H1 (cell line): Measurements from ENCODE around the gene FGF14. TPM values are rescaled to one million over a fixed set of nuclear protein-coding genes. Genes with fewer than 3 reads are reported as not detected.

Source experiments
- CTCF ChIA-PET: fragments of 300-600 bp; sonication (Branson Sonifier 250); formaldehyde crosslinking; loops from one replicate; lab custom pipeline; 2021; ENCODE audit not compliant: partially characterized antibody; lab: Charles Lee
- POLR2A ChIA-PET: fragments of 300-600 bp; sonication (Branson Sonifier 250); formaldehyde crosslinking; loops from one replicate; lab custom pipeline; 2021; ENCODE audit warnings: inconsistent platforms; ENCODE audit not compliant: partially characterized antibody; lab: Charles Lee
- DNase-seq, 2 experiments: peaks; one replicate each; pipeline versions ENCODE4 v3.0.0 to v3.0.0-alpha.2; 2010 to 2022; ENCODE audit warnings: low spot score in 2 of 2, low read depth in 1 of 2, mixed read lengths in 1 of 2
- FAIRE-seq: peaks from 2 replicates; lab custom pipeline; 2011; peaks lifted over from hg19 to GRCh38; lab: Jason Lieb, UNC
- H2AFZ ChIP-seq: 2 replicates; pipeline ENCODE4 v1.8.1; 2012; ENCODE audit warnings: low read length, inconsistent platforms
- H2AK5ac ChIP-seq: 2 replicates; pipeline ENCODE4 v1.6.1; 2013; ENCODE audit warnings: low read depth, low read length
- H2BK120ac ChIP-seq: replicated peaks from 2 replicates; pipeline ENCODE3; 2013; ENCODE audit warnings: low read depth, low read length, inconsistent platforms
- H2BK12ac ChIP-seq: 2 replicates; pipeline ENCODE4 v1.6.1; 2013; ENCODE audit warnings: low read depth, low read length
- H2BK15ac ChIP-seq: 2 replicates; pipeline ENCODE4 v1.6.1; 2013; ENCODE audit warnings: low read length
- H2BK20ac ChIP-seq: 2 replicates; pipeline ENCODE4 v1.6.1; 2013; ENCODE audit warnings: low read length
- H2BK5ac ChIP-seq: 2 replicates; pipeline ENCODE4 v1.6.1; 2013; ENCODE audit warnings: low read depth, low read length
- H3K14ac ChIP-seq: 2 replicates; pipeline ENCODE4 v1.6.1; 2013; ENCODE audit warnings: inconsistent platforms; ENCODE audit not compliant: insufficient read length
- H3K18ac ChIP-seq: 2 replicates; pipeline ENCODE4 v1.6.1; 2013; ENCODE audit warnings: low read length; ENCODE audit errors: extremely low read depth
- H3K23ac ChIP-seq: 2 replicates; pipeline ENCODE4 v1.6.1; 2013; ENCODE audit warnings: inconsistent platforms; ENCODE audit not compliant: insufficient read length
- H3K23me2 ChIP-seq: 2 replicates; pipeline ENCODE4 v1.6.1; 2013; ENCODE audit warnings: low read depth, low read length
- H3K27ac ChIP-seq: 2 replicates; pipeline ENCODE4 v1.6.1; 2011; ENCODE audit warnings: low read depth, low read length, inconsistent platforms
- H3K27me3 ChIP-seq, 4 experiments: replicated peaks in 1 of 4; 1 replicate in 1 of 4; 2 replicates in 3 of 4; pipeline versions ENCODE4 v1.6.1 to v1.8.1; 2011 to 2013; ENCODE audit warnings: low read length in 3 of 4, mild to moderate bottlenecking in 3 of 4, inconsistent platforms in 2 of 4, mixed read lengths in 2 of 4, moderate library complexity in 1 of 4; ENCODE audit not compliant: control insufficient read depth in 3 of 4, insufficient read depth in 3 of 4; ENCODE audit errors: extremely low read depth in 1 of 4
- H3K36me3 ChIP-seq, 4 experiments: 2 replicates each; pipeline versions ENCODE4 v1.6.1 to v1.8.1; 2011 to 2013; ENCODE audit warnings: mild to moderate bottlenecking in 4 of 4, low read length in 3 of 4, moderate library complexity in 2 of 4, control low read depth in 1 of 4, inconsistent platforms in 1 of 4; ENCODE audit not compliant: insufficient read depth in 4 of 4, control insufficient read depth in 2 of 4
- H3K4ac ChIP-seq: replicated peaks from 2 replicates; pipeline ENCODE3; 2013; ENCODE audit warnings: low read length, low read depth, mixed read lengths, inconsistent platforms; ENCODE audit not compliant: insufficient read length
- H3K4me1 ChIP-seq, 4 experiments: replicated peaks in 1 of 4; 1 replicate in 1 of 4; 2 replicates in 3 of 4; pipeline versions ENCODE4 v1.6.1 to v1.8.1; 2011 to 2013; ENCODE audit warnings: low read length in 3 of 4, inconsistent platforms in 2 of 4, mixed read lengths in 1 of 4; ENCODE audit not compliant: insufficient read depth in 4 of 4, control insufficient read depth in 3 of 4
- H3K4me2 ChIP-seq, 2 experiments: 2 replicates each; pipeline versions ENCODE4 v1.6.1 to v1.8.1; 2011 to 2013; ENCODE audit warnings: low read depth in 2 of 2, low read length in 2 of 2, control low read depth in 1 of 2, inconsistent platforms in 1 of 2, mild to moderate bottlenecking in 1 of 2; ENCODE audit not compliant: insufficient read depth in 1 of 2
- H3K4me3 ChIP-seq, 4 experiments: fragments of 200-600, 300-600 bp in 1 of 4; sonication (generic), shearing (Covaris generic), sonication (Bioruptor Twin) in 1 of 4; 2 replicates each; pipeline versions ENCODE4 v1.5.1 to v1.8.1; 2011 to 2016; ENCODE audit warnings: low read length in 4 of 4, low read depth in 3 of 4, control low read depth in 2 of 4, inconsistent platforms in 2 of 4, mild to moderate bottlenecking in 2 of 4, mixed read lengths in 1 of 4, moderate library complexity in 1 of 4; ENCODE audit not compliant: insufficient read depth in 2 of 4; ENCODE audit errors: extremely low read depth in 1 of 4
- H3K56ac ChIP-seq: replicated peaks from 2 replicates; pipeline ENCODE3; 2013; ENCODE audit warnings: low read depth, mild to moderate bottlenecking, mixed read lengths, low read length, inconsistent platforms; ENCODE audit not compliant: insufficient read length
- H3K79me1 ChIP-seq: 2 replicates; pipeline ENCODE4 v1.6.1; 2013; ENCODE audit warnings: low read depth, low read length, control low read depth
- H3K79me2 ChIP-seq, 2 experiments: 2 replicates each; pipeline versions ENCODE4 v1.6.1 to v1.8.1; 2012 to 2013; ENCODE audit warnings: low read length in 2 of 2, mild to moderate bottlenecking in 2 of 2, inconsistent platforms in 1 of 2; ENCODE audit not compliant: insufficient read depth in 2 of 2, control insufficient read depth in 1 of 2
- H3K9ac ChIP-seq, 4 experiments: replicated peaks in 1 of 4; 1 replicate in 1 of 4; 2 replicates in 3 of 4; pipeline versions ENCODE4 v1.6.1 to v1.8.1; 2011 to 2013; ENCODE audit warnings: low read depth in 3 of 4, low read length in 3 of 4, control low read depth in 2 of 4, mild to moderate bottlenecking in 2 of 4, moderate library complexity in 2 of 4, inconsistent platforms in 1 of 4; ENCODE audit errors: extremely low read depth in 1 of 4
- H3K9me3 ChIP-seq, 2 experiments: 2 replicates each; pipeline versions ENCODE4 v1.6.1 to v1.8.1; 2012 to 2013; ENCODE audit warnings: mild to moderate bottlenecking in 2 of 2, moderate library complexity in 2 of 2, control low read depth in 1 of 2, inconsistent platforms in 1 of 2, low read depth in 1 of 2, low read length in 1 of 2, mixed read lengths in 1 of 2; ENCODE audit not compliant: insufficient read depth in 2 of 2
- H4K20me1 ChIP-seq, 2 experiments: replicated peaks in 1 of 2; 2 replicates each; pipeline versions ENCODE3 to v1.8.1; 2011 to 2013; ENCODE audit warnings: inconsistent platforms in 2 of 2, low read length in 2 of 2, mild to moderate bottlenecking in 1 of 2; ENCODE audit not compliant: insufficient read depth in 2 of 2, control insufficient read depth in 1 of 2
- H4K5ac ChIP-seq: 2 replicates; pipeline ENCODE4 v1.6.1; 2013; ENCODE audit warnings: low read length, low read depth, mixed read lengths, inconsistent platforms; ENCODE audit not compliant: insufficient read length
- H4K8ac ChIP-seq: 2 replicates; pipeline ENCODE4 v1.8.0; 2013; ENCODE audit warnings: mild to moderate bottlenecking, moderate library complexity, low read length, inconsistent platforms; ENCODE audit not compliant: insufficient read depth; ENCODE audit errors: extremely low read depth
- H4K91ac ChIP-seq: replicated peaks from 2 replicates; pipeline ENCODE3; 2013; ENCODE audit warnings: low read length, mixed read lengths, inconsistent platforms; ENCODE audit not compliant: insufficient read length
- CHD2 ChIP-seq: IDR thresholded peaks from 2 replicates; pipeline ENCODE4 v1.6.1; 2012; ENCODE audit warnings: low read length, improper control_type of control experiment
- CREB1 ChIP-seq: IDR thresholded peaks from 2 replicates; pipeline ENCODE4 v1.6.1; 2012; ENCODE audit warnings: inconsistent platforms
- CTBP2 ChIP-seq: IDR thresholded peaks from 2 replicates; pipeline ENCODE4 v1.7.0; 2011; ENCODE audit warnings: borderline replicate concordance, mild to moderate bottlenecking, moderate library complexity, mixed read lengths, low read length; ENCODE audit not compliant: insufficient read depth, insufficient read length
- FOSL1 ChIP-seq: IDR thresholded peaks from 2 replicates; pipeline ENCODE4 v1.6.1; 2011; ENCODE audit warnings: mild to moderate bottlenecking, low read depth, low read length, moderate library complexity; ENCODE audit not compliant: insufficient read depth
- JUN ChIP-seq: IDR thresholded peaks from 2 replicates; pipeline ENCODE4 v1.6.1; 2011; ENCODE audit warnings: low read depth, mild to moderate bottlenecking, improper control_type of control experiment, low read length
- MAFK ChIP-seq: IDR thresholded peaks from 2 replicates; pipeline ENCODE4 v1.6.1; 2012; ENCODE audit warnings: low read depth, mild to moderate bottlenecking, improper control_type of control experiment, low read length
- PHF8 ChIP-seq: fragments of 200-600 bp; sonication (generic); conservative IDR thresholded peaks from 2 replicates; pipeline ENCODE4 v1.7.1; 2012; ENCODE audit warnings: low read depth, mild to moderate bottlenecking, inconsistent platforms, low read length, moderate library complexity
- RNF2 ChIP-seq: fragments of 200-900, 300-1000 bp; sonication (generic); IDR thresholded peaks from 2 replicates; pipeline ENCODE4 v1.7.1; 2016; ENCODE audit warnings: borderline replicate concordance, low read depth, mild to moderate bottlenecking, antibody characterized with exemption, low read length; ENCODE audit not compliant: poor library complexity, severe bottlenecking; ENCODE audit errors: missing control alignments
- TBP ChIP-seq: IDR thresholded peaks from 2 replicates; pipeline ENCODE4 v1.6.1; 2011; ENCODE audit warnings: low read depth, low read length, improper control_type of control experiment
- TEAD4 ChIP-seq: IDR thresholded peaks from 2 replicates; pipeline ENCODE4 v1.6.1; 2012; ENCODE audit warnings: low read depth, low read length, inconsistent platforms, mixed read lengths
- WGBS, 2 experiments: shearing (Covaris generic) in 1 of 2; methylation state at CpG; one replicate each; pipeline versions ENCODE4 v1.1.6 to v1.1.7; 2013 to 2015; ENCODE audit warnings: low lambda C conversion rate in 2 of 2, mixed read lengths in 2 of 2, inconsistent platforms in 1 of 2, low coverage in 1 of 2, missing lambda C conversion rate in 1 of 2; ENCODE audit not compliant: insufficient replicate concordance in 2 of 2, insufficient coverage in 1 of 2, insufficient read length in 1 of 2; ENCODE audit errors: extremely low coverage in 1 of 2, missing lambda C conversion rate in 1 of 2; 5-methylcytosine and 5-hydroxymethylcytosine counted together
- polyA plus RNA-seq, 7 experiments: library from polyadenylated mRNA; depleted of rRNA in 3 of 7; stranded (reverse) in 5 of 7; unstranded in 2 of 7; fragments of >200 nt in 5 of 7; fragments of 200-250 nt in 2 of 7; gene quantifications; 1 replicate in 5 of 7; 2 replicates in 1 of 7; 4 replicates in 1 of 7; pipeline versions ENCODE4 v1.2.1 to v1.2.3, GENCODE V29; 2011 to 2013; ENCODE audit warnings: missing spikeins in 2 of 7, mixed read lengths in 2 of 7
- total RNA-seq: library from RNA; stranded (reverse); fragmentation: NEBNext Ultra II Directional; extraction: Animal tissue kit (Norgen Biotek cat#: 25700); gene quantifications from 2 replicates; pipeline ENCODE4 v1.2.1, GENCODE V29; 2021

The FGF14 gene
- total and polyA plus RNA-seq, 2 of the 8 experiments (the other 6 are each of a cell fraction or from before 2014, with no cell fraction given) = 0.05 to 0.58 TPM

- Histone ChIP-seq H2BK5ac (no peak overlapping the region), H3K23ac (no peak overlapping the region), H3K18ac (no peak overlapping the region), H2BK15ac (no peak overlapping the region), H3K9ac (no peak overlapping the region), H3K27ac (no peak overlapping the region), H3K4ac (no peak overlapping the region), H3K79me1 (no peaks in the 10 kb centered on the region), H2BK20ac (no peak overlapping the region), H4K5ac (no peak overlapping the region), H3K9me3 (peaks cover 0 to 6% of the 10 kb centered on the region in 2 experiments; a peak in 1 of 4 replicates), H4K20me1 (no peaks in the 10 kb centered on the region), H4K8ac (no peak overlapping the region), H3K36me3 (no peaks in the 10 kb centered on the region), H2AK5ac (no peak overlapping the region), H2BK120ac (no peak overlapping the region), H3K56ac (no peak overlapping the region), H3K23me2 (no peaks in the 10 kb centered on the region), H3K14ac (no peak overlapping the region), H3K4me1 (no peaks in the 10 kb centered on the region), H3K4me2 (no peak overlapping the region), H2AFZ (no peak overlapping the region), H4K91ac (no peak overlapping the region), H2BK12ac (no peak overlapping the region), H3K27me3 (no peaks in the 10 kb centered on the region), H3K4me3 (no peak overlapping the region), H3K79me2 (no peaks in the 10 kb centered on the region)
- DNase-seq (no peak), FAIRE-seq (no peak)
- POLR2A ChIA-PET = no interaction called here
- WGBS, 2 experiments = 100% methylated on average over 2 of the region's 2 CpGs; no CpG with 5 or more reads in 1 of the 2 experiments
- CTCF ChIA-PET = no interaction called here
- TF ChIP-seq CTBP2 (no peak), CHD2 (no peak), TEAD4 (no peak), FOSL1 (no peak), MAFK (no peak), RNF2 (no peak), TBP (no peak), CREB1 (no peak), JUN (no peak), PHF8 (no peak)
Observed at GRCh38 chr13:101830035-101830434, 571.8 kb downstream of the FGF14 start.
